Naive thymus-derived CD4-positive, alpha-beta T cell (primary cell): ENCODE data around the gene TLE2. TPM values are rescaled to one million over a fixed set of nuclear protein-coding genes. Genes with fewer than 3 reads are reported as not detected.
"Not testable (repeated sequence)": the region's sequence is repeated elsewhere in the genome, so short reads cannot be mapped to it uniquely, and the experiment has no call there.

Experiments
- ATAC-seq: fragments of 150-1000 bp; cut with Tn5 transposase; 2 replicates; pipeline ENCODE4 v1.10.0; 2021; ENCODE audit warnings: mild to moderate bottlenecking, moderate library complexity
- CTCF ChIA-PET: fragments of 350-600 bp; sonication (Branson Sonifier 250); formaldehyde crosslinking; loops from one replicate; lab custom pipeline; 2021; ENCODE audit warnings: antibody characterized with exemption; lab: Charles Lee
- POLR2A ChIA-PET: fragments of 350-600 bp; sonication (Branson Sonifier 250); formaldehyde crosslinking; loops from one replicate; lab custom pipeline; 2021; ENCODE audit warnings: antibody characterized with exemption, inconsistent platforms; lab: Charles Lee
- DNase-seq, 9 donors: peaks; one replicate each; pipeline versions ENCODE4 v3.0.0 to v3.0.0-alpha.2; 2020 to 2022; ENCODE audit warnings: mixed read lengths in 1 of 9
- H3K27ac ChIP-seq: one replicate; pipeline ENCODE4 v1.7.0; 2013; ENCODE audit warnings: mild to moderate bottlenecking, low read depth, low read length, moderate library complexity
- H3K27me3 ChIP-seq, 2 donors: one replicate each; pipeline ENCODE4 v1.7.0; 2013; ENCODE audit warnings: low read length in 2 of 2, mild to moderate bottlenecking in 2 of 2, moderate library complexity in 2 of 2; ENCODE audit not compliant: control insufficient read depth in 2 of 2, insufficient read depth in 2 of 2
- H3K36me3 ChIP-seq, 3 experiments: 1 replicate in 2 of 3; 2 replicates in 1 of 3; pipeline ENCODE4 v1.7.0; 2013; ENCODE audit warnings: low read length in 3 of 3, mild to moderate bottlenecking in 3 of 3, moderate library complexity in 1 of 3; ENCODE audit not compliant: insufficient read depth in 3 of 3, control insufficient read depth in 2 of 3
- H3K4me1 ChIP-seq, 2 donors: one replicate each; pipeline ENCODE4 v1.7.0; 2013; ENCODE audit warnings: low read length in 2 of 2, mild to moderate bottlenecking in 2 of 2, moderate library complexity in 1 of 2; ENCODE audit not compliant: control insufficient read depth in 2 of 2, insufficient read depth in 2 of 2
- H3K4me3 ChIP-seq: 2 replicates; pipeline ENCODE4 v1.7.0; 2013; ENCODE audit warnings: mild to moderate bottlenecking, low read length
- H3K9me3 ChIP-seq, 3 experiments: 1 replicate in 2 of 3; 2 replicates in 1 of 3; pipeline ENCODE4 v1.7.0; 2013; ENCODE audit warnings: low read length in 3 of 3; ENCODE audit not compliant: control insufficient read depth in 2 of 3
- H3K27ac Mint-ChIP-seq, 9 donors: one replicate each; pipeline ENCODE4 v1.8.0; 2020 to 2022; ENCODE audit warnings: mixed read lengths in 9 of 9, mild to moderate bottlenecking in 8 of 9, moderate library complexity in 5 of 9, inconsistent platforms in 2 of 9
- H3K27me3 Mint-ChIP-seq, 5 donors: one replicate each; pipeline ENCODE4 v1.8.0; 2021 to 2022; ENCODE audit warnings: mixed read lengths in 5 of 5, mild to moderate bottlenecking in 1 of 5
- H3K36me3 Mint-ChIP-seq, 5 donors: one replicate each; pipeline ENCODE4 v1.8.0; 2020 to 2022; ENCODE audit warnings: mixed read lengths in 5 of 5, mild to moderate bottlenecking in 3 of 5, inconsistent platforms in 1 of 5
- H3K4me1 Mint-ChIP-seq, 7 donors: one replicate each; pipeline ENCODE4 v1.8.0; 2020 to 2022; ENCODE audit warnings: mixed read lengths in 7 of 7, mild to moderate bottlenecking in 3 of 7, inconsistent platforms in 1 of 7
- H3K4me3 Mint-ChIP-seq, 10 donors: one replicate each; pipeline ENCODE4 v1.8.0; 2020 to 2022; ENCODE audit warnings: mild to moderate bottlenecking in 10 of 10, mixed read lengths in 10 of 10, moderate library complexity in 6 of 10, inconsistent platforms in 2 of 10
- H3K9me3 Mint-ChIP-seq, 11 donors: one replicate each; pipeline ENCODE4 v1.8.0; 2020 to 2022; ENCODE audit warnings: mixed read lengths in 11 of 11, mild to moderate bottlenecking in 4 of 11, inconsistent platforms in 1 of 11, moderate library complexity in 1 of 11
- intact Hi-C, 2 donors: fragments of 100-400 bp; cut with micrococcal nuclease; formaldehyde crosslinking; loops; one replicate each; pipeline ENCODE4 v1.15.1; 2023
- polyA plus RNA-seq, 2 donors: library from polyadenylated mRNA; unstranded; fragments of 300-500 nt; fragmentation: Illumina TruSeq; gene quantifications; one replicate each; pipeline ENCODE4 v1.2.3, GENCODE V29; 2021
- total RNA-seq, 6 experiments: library from RNA in 5 of 6; stranded (reverse) in 5 of 6; gene quantifications; 1 replicate in 5 of 6; 2 replicates in 1 of 6; pipeline ENCODE4 v1.2.3 and lab custom pipeline; 2021 to 2026

The TLE2 gene
- total and polyA plus RNA-seq, 7 experiments from 2014 or later = 1.1 to 33.6 (median 14.3) TPM

DNA sequence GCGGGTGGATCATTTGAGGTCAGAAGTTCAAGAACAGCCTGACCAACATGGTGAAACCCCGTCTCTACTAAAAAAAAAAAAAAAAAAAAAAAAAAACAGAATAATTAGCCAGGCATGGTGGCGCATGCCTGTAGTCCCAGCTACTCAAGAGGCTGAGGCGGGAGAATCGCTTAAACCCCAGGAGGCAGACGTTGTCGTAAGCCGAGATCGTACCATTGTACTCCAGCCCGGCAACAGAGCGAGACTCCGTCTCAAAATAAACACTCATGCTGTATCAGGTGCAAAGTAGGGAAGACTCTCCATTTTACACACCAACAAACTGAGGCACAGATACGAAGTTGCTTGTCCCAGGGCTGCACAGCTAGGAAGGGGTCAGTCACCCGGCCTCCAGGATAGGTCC is 36.1 kb downstream of the TLE2 start:
- Histone ChIP-seq H3K27ac (no peak overlapping the region), H3K27me3 (no peaks in the 10 kb centered on the region), H3K9me3 (no peaks in the 10 kb centered on the region), H3K4me3 (no peak overlapping the region), H3K4me1 (no peaks in the 10 kb centered on the region), H3K36me3 (peaks cover 0 to 7% (median 0%) of the 10 kb centered on the region in 3 experiments)
- intact Hi-C loops = no loop called here
- CTCF ChIA-PET = no interaction called here
- Mint-ChIP-seq H3K27ac (no peak overlapping the region), H3K27me3 (peaks cover 0 to 5% (median 0%) of the 10 kb centered on the region in 5 donors), H3K36me3 (peaks cover 0 to 9% (median 8%) of the 10 kb centered on the region in 5 donors), H3K4me1 (no peaks in the 10 kb centered on the region), H3K4me3 (no peak overlapping the region), H3K9me3 (peaks cover 0 to 5% (median 0%) of the 10 kb centered on the region in 11 donors)
- ATAC-seq (no peak), DNase-seq (no peak)
- POLR2A ChIA-PET = no interaction called here

DNA sequence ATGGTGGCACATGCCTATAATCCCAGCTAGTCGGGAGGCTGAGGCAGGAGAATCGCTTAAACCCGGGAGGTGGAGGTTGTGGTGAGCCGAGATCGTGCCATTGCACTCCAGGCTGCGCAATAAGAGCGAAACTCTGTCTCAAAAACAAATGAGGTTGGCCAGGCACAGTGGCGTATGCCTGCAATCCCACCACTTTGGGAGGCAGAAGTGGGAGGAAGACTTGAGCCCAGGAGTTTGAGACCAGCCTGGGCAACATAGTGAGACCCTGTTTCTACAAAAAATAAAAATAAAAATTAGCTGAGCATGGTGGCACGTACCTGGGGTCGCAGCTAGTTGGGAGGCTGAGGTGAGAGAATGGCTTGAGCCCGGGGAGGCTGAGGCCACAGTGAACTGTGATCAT is 36.7 kb downstream of the TLE2 start:
- H3K9me3 ChIP-seq, H3K27me3 ChIP-seq, ATAC-seq, H3K4me3 Mint-ChIP-seq, H3K4me1 ChIP-seq, H3K36me3 Mint-ChIP-seq, POLR2A ChIA-PET, H3K4me3 ChIP-seq, H3K9me3 Mint-ChIP-seq, H3K4me1 Mint-ChIP-seq, DNase-seq, CTCF ChIA-PET, H3K27ac ChIP-seq, intact Hi-C loops, H3K27ac Mint-ChIP-seq, H3K36me3 ChIP-seq, H3K27me3 Mint-ChIP-seq: not testable (repeated sequence)

GRCh38 chr19:2989236-2989946 is 39.7 kb downstream of the TLE2 start:
- Histone ChIP-seq H3K9me3 (no peaks in the 10 kb centered on the region), H3K27me3 (no peaks in the 10 kb centered on the region), H3K4me3 (no peak overlapping the region), H3K36me3 (no peaks in the 10 kb centered on the region), H3K27ac (no peak overlapping the region), H3K4me1 (no peaks in the 10 kb centered on the region)
- H3K9me3 Mint-ChIP-seq = no peaks in the 10 kb centered on the region
- CTCF ChIA-PET = no interaction called here
- H3K36me3 Mint-ChIP-seq = no peaks in the 10 kb centered on the region
- POLR2A ChIA-PET = no interaction called here
- ATAC-seq (no peak), DNase-seq (no peak)
- no peak overlapping the region for H3K4me3 Mint-ChIP-seq
- H3K27ac Mint-ChIP-seq = no peak overlapping the region
- no peaks in the 10 kb centered on the region for H3K4me1 Mint-ChIP-seq
- H3K27me3 Mint-ChIP-seq = peaks cover 0 to 8% (median 0%) of the 10 kb centered on the region in 5 donors
- intact Hi-C loops = no loop called here

DNA sequence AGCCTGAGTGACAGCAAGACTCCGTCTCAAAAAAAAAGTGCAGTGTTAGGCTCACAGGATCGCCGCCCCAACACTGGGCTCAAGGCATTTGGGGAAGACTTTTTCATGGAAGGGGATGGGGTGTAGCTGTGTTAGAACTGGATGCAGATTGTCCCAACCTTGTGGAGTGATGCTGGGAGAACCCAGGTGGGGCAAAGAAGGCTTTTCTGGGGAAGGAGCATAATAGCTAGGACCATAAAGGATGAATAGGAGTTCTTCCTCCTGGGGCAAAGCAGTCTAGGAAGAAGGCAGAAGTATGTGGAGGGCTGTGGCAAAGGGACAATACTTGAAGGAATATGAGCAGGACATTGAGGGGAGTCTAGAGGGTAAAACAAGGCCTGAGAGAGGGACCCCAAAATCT is 40.5 kb downstream of the TLE2 start:
- POLR2A ChIA-PET = no interaction called here
- Mint-ChIP-seq H3K4me3 (no peak overlapping the region), H3K9me3 (no peaks in the 10 kb centered on the region), H3K4me1 (peaks cover 0 to 1% (median 0%) of the 10 kb centered on the region in 7 donors), H3K27ac (peak overlapping the region in 1 of 9 donors; percentile 51), H3K36me3 (no peaks in the 10 kb centered on the region), H3K27me3 (peaks cover 0 to 12% (median 2%) of the 10 kb centered on the region in 5 donors)
- no peaks in the 10 kb centered on the region for H3K36me3 ChIP-seq
- H3K27ac ChIP-seq = no peak overlapping the region
- no peaks in the 10 kb centered on the region for H3K4me1 ChIP-seq
- intact Hi-C loops = no loop called here
- H3K9me3 ChIP-seq = no peaks in the 10 kb centered on the region
- CTCF ChIA-PET = interaction anchor here (0.5 to 0.6 kb wide), 2 partner anchors 26 to 754 kb away, joined by 3 to 7 read pairs; no protein-coding TSS in a partner anchor
- H3K4me3 ChIP-seq = no peak overlapping the region
- no peaks in the 10 kb centered on the region for H3K27me3 ChIP-seq
- DNase-seq (no peak), ATAC-seq (no peak)

GRCh38 chr19:2987797-2988196 is 41.3 kb downstream of the TLE2 start:
- H3K27ac Mint-ChIP-seq = no peak overlapping the region
- H3K4me1 ChIP-seq = no peaks in the 10 kb centered on the region
- no peaks in the 10 kb centered on the region for H3K36me3 Mint-ChIP-seq
- peaks cover 0 to 19% (median 7%) of the 10 kb centered on the region in 5 donors for H3K27me3 Mint-ChIP-seq
- H3K4me1 Mint-ChIP-seq = peaks cover 0 to 7% (median 0%) of the 10 kb centered on the region in 7 donors
- no peak for ATAC-seq
- H3K36me3 ChIP-seq = no peaks in the 10 kb centered on the region
- no peak overlapping the region for H3K4me3 Mint-ChIP-seq
- H3K27ac ChIP-seq = no peak overlapping the region
- intact Hi-C loops = no loop called here
- POLR2A ChIA-PET = no interaction called here
- CTCF ChIA-PET = interaction anchor here (0.5 kb wide), 1 partner anchor 26 kb away, joined by 3 read pairs; no protein-coding TSS in a partner anchor
- no peaks in the 10 kb centered on the region for H3K9me3 Mint-ChIP-seq
- no peaks in the 10 kb centered on the region for H3K27me3 ChIP-seq
- H3K4me3 ChIP-seq = no peak overlapping the region
- H3K9me3 ChIP-seq = no peaks in the 10 kb centered on the region
- DNase-seq = no peak

GRCh38 chr19:2986951-2987524 is 42.0 kb downstream of the TLE2 start:
- H3K27me3 ChIP-seq = no peaks in the 10 kb centered on the region
- no peak for DNase-seq
- no peaks in the 10 kb centered on the region for H3K4me1 ChIP-seq
- peaks cover 0 to 7% (median 0%) of the 10 kb centered on the region in 7 donors for H3K4me1 Mint-ChIP-seq
- H3K27me3 Mint-ChIP-seq = peaks cover 4 to 22% (median 7%) of the 10 kb centered on the region in 5 donors
- no peaks in the 10 kb centered on the region for H3K36me3 ChIP-seq
- no peaks in the 10 kb centered on the region for H3K9me3 Mint-ChIP-seq
- POLR2A ChIA-PET = no interaction called here
- no peak overlapping the region for H3K4me3 ChIP-seq
- CTCF ChIA-PET = interaction anchor here (1.1 kb wide), 1 partner anchor 121 kb away, joined by 3 read pairs; no protein-coding TSS in a partner anchor
- no peak overlapping the region for H3K27ac ChIP-seq
- H3K9me3 ChIP-seq = no peaks in the 10 kb centered on the region
- H3K36me3 Mint-ChIP-seq = no peaks in the 10 kb centered on the region
- intact Hi-C loops = no loop called here
- no peak for ATAC-seq
- H3K27ac Mint-ChIP-seq = no peak overlapping the region
- H3K4me3 Mint-ChIP-seq = no peak overlapping the region

- H3K27ac Mint-ChIP-seq = no peak overlapping the region
These were observed 44.9 kb downstream of the TLE2 start for GRCh38 chr19:2984215-2984528.

More at GRCh38 chr19:2984215-2984528, 44.9 kb downstream of the TLE2 start:
- no peak for DNase-seq
- H3K36me3 Mint-ChIP-seq = no peaks in the 10 kb centered on the region
- no peak overlapping the region for H3K27ac ChIP-seq
- H3K9me3 Mint-ChIP-seq = no peaks in the 10 kb centered on the region
- ChIA-PET POLR2A (no interaction called here), CTCF (no interaction called here)
- no peaks in the 10 kb centered on the region for H3K27me3 ChIP-seq
- H3K4me1 ChIP-seq = no peaks in the 10 kb centered on the region
- intact Hi-C loops = no loop called here
- no peak for ATAC-seq
- H3K4me3 ChIP-seq = no peak overlapping the region
- peak overlapping the region in 1 of 10 donors; percentile 44 for H3K4me3 Mint-ChIP-seq
- peaks cover 6 to 28% (median 13%) of the 10 kb centered on the region in 5 donors for H3K27me3 Mint-ChIP-seq
- peaks cover 0 to 7% (median 0%) of the 10 kb centered on the region in 7 donors for H3K4me1 Mint-ChIP-seq
- no peaks in the 10 kb centered on the region for H3K9me3 ChIP-seq
- H3K36me3 ChIP-seq = no peaks in the 10 kb centered on the region
